Measurements from ENCODE around the gene DIPK1C.

The DIPK1C gene

DNA sequence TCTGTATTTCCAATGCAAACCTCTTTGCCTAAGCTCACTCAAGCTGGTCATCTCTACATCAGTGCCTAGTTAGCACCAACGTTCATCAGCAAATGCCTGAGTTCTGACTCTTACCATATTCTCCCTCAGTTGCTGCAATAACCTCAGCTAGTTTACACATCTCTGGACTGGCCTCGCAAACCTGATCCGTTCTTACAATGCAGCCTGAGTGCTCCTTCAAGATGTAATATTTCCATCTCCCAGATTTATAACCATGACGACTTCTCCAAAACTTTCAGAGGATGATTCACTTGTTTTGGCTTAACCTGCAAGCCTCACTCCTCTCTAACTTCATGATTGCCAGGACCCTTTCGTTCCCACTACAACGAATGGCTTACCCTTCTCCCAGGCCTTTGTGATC is 69.7 kb downstream of the DIPK1C start:
- no peak for DNase-seq (ENCODE audit: low read depth)

Data from T-helper 22 cell (primary cell).